Activated CD4-positive, alpha-beta T cell treated with anti-CD3 and anti-CD28 coated beads for 48 hours (primary cell): ENCODE measurements around the gene CPE.
A peak's percentile ranks its signal among the peaks of the same experiment; 100 is the strongest.
"Not testable (repeated sequence)": the region's sequence is repeated elsewhere in the genome, so short reads cannot be mapped to it uniquely, and the experiment has no call there.

ENCODE experiments used
- DNase-seq: peaks from one replicate; pipeline ENCODE4 v3.0.0-alpha.2; 2020

The CPE gene

DNA sequence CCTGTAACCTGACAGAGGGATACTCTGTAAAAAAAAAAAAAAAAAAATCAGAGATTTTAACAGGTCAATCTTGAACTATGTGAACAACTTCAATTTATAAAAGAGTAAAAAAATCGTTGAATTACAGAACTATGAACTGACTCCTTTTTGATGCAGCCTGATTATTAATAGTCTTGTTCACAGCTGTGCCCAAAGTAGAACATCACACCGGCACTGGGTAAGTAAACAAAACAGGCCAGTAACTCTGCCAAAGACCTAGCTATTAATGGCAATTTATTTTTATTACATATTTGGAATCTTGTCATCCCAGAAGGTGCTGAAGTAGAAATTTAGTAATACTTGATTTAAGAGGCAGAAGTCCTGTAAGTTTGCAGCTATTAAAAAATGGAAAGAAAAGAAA lies 31.4 kb downstream of the CPE start:
- no peak for DNase-seq

DNA sequence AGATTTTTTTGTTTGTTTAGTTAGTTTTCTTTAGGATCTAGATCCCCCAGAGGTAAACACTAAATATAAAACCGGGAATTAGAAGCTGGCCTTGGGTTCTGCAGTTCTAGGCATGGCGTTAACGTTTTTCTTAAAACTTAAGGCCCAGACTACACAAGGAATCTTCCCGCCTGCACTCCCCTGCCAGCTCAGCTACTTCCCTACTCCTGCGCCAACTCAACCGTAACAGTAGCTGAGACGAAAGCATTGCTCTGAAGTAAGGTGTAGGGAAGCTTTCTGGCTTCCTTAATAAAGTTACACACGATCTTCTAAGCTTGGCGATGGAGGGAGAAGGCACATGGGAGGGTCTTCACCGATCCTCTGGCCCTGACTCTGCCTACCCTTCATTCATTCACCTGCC lies 37.1 kb downstream of the CPE start:
- DNase-seq = no peak

DNA sequence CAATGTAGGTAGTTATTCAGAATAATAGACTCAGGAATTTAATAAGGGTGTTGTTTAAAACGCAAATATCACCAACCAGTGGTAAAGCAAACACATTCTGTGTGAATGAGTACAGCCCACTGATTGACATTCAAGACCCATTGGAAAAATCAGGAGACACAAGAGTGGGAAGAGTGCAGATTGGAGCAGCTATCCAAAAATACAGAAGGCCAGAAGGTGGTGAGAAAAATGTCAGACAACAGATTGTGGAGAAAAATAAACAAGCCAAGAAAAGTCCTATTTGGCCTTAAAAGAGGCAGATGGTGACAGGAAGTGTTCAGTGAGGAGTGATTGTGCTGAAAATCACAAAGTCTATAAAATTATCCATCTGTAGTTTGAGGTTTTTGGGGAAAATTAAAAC lies 39.3 kb downstream of the CPE start:
- DNase-seq = no peak

DNA sequence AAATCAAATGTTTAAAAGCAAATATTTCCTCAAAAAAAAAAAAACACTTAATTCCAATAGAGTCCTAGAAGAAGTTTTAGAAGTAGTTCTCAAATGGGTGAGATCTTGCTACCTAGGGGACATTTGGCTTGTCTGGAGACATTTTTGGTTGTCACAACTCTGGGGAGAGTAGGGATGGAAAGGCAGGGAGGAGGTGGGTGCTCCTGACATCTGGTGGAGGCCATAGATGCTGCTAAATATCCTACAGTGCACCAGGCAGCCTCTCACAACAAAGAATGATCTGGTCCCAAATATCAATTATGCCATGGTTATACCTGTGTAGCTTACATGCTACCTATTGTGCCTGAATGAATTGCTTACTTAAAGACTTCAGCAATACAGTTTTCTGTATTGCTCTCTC lies 46.8 kb downstream of the CPE start:
- DNase-seq = no peak

DNA sequence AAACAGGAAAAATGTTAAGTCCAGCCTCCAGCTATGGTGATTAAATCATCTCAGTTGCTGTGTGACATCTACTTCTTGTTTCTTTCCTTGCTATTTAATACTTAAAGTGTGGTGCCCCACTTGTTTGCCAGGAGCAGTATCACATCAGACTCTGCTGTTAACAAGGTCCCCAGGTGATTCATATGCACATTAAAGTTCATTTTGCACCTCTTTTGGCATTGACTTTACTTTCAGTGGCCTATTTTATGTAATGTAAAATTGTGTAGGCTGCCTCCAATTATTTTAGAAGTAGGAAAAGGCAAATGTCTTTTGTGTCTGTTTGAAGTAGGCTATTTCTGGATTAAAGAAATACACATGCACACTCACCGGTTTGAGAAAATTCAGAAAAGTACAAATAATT lies 47.5 kb downstream of the CPE start:
- no peak for DNase-seq

DNA sequence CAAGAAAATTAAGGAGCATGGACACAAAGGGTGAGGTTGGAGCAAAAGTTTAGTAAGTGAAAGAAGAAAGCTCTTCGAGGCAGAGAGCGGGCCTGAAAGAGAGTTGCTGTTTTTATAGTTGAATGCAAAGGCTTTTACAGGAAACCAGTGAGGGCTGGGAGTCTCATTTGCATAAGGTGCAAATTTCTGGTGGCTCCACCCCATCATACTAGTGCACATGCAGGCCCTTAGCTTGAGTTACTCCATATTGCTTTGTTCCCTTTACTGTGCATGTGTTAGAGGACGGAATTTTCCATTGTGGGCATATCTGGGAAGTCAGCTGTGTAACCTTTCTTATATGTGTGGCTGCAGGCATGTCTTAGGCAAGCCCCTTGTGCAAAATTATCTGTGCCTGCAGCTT lies 48.0 kb downstream of the CPE start:
- DNase-seq = no peak

DNA sequence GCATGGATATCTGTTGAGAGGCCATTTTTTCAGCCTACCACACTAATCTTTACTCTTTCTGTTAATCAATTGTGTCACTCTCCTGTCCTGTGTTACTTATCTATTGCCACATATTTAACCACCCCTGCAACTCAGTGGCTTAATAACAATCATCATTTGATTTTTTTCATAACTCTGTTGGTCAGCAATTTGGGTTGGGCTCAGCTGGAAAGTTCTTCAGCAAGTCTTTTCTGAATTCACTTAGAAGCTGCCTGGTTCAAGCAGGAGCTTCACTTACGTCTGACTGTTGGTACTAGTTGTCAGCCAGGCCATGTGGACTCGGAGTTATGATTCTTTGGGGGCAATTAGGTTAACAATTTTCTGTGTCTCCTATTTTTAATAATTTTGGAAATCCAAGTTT lies 50.1 kb downstream of the CPE start:
- DNase-seq = no peak

DNA sequence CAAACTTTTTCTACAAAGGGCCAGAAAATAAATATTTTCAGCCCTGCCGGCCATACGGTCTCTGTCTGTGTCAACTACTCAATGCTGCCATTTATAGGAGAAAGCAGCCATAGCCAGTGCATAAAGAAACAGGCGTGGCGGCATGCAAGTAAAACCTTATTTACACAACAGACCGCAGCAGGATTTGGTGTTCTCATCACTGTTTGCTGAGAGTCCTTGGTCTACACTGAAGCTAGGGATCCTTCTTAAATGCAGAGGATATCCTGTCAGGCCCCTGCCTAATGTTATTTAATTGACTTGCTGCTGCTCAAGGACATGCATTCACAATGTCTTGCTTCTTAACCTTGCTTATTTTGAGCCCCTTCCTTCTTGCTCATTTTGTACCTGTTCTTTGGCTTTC lies 54.7 kb downstream of the CPE start:
- DNase-seq = no peak

DNA sequence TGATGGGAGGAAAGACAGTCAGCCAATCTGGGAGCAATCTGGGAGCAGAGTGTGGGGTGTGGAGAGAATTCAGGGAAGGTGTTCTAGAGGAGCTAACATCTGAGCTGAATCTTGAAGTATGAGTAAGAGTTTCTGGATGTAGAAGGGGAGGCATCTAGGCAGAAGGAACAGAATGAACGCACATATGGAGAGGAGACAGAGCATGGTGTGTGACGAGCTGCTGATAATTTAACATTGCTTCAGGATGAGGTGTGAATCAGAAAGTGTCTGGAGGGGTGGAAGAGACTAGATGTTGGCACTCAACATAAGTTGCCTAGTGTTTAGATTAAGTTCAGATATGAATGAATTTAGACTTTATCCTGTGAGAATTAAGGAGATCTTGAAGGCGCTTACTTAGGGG lies 58.9 kb downstream of the CPE start:
- DNase-seq = no peak

DNA sequence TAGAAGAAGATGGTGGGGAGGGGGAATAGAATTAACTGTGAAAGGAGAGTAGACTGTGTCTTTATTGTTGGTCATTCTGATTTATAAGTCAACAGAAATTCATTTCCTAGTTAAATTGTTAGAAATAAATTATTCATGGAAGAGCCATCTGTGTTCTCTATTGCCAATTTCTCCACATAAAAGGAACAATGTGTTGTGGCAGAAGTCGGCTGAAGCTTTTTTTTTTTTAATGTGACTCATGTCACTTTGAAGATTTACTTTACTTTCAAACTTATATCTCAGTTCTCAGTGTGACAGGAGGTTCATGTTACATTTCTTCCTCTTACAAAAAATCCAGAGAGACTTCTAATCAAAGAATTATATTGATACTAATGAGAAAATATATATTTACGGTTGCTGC lies 60.5 kb downstream of the CPE start:
- no peak for DNase-seq

DNA sequence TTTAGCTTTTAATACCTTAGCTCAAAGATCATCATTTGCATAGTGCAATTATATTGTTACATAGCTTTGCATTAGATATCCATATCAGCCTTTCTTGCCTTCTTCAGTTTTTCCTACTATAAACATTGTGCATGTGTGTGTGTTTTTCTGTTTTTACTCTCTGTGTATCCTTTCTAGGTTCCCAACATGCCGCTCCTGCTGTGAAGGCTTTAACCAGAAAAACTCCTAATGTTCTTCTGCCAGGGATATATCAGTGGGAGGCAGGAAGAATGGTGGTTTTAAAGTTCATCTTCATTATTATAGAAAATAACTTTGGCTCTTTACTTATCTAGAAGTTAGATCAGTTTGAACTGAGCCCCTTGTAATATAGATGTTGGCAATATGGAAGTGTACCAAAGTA lies 61.2 kb downstream of the CPE start:
- no peak for DNase-seq

DNA sequence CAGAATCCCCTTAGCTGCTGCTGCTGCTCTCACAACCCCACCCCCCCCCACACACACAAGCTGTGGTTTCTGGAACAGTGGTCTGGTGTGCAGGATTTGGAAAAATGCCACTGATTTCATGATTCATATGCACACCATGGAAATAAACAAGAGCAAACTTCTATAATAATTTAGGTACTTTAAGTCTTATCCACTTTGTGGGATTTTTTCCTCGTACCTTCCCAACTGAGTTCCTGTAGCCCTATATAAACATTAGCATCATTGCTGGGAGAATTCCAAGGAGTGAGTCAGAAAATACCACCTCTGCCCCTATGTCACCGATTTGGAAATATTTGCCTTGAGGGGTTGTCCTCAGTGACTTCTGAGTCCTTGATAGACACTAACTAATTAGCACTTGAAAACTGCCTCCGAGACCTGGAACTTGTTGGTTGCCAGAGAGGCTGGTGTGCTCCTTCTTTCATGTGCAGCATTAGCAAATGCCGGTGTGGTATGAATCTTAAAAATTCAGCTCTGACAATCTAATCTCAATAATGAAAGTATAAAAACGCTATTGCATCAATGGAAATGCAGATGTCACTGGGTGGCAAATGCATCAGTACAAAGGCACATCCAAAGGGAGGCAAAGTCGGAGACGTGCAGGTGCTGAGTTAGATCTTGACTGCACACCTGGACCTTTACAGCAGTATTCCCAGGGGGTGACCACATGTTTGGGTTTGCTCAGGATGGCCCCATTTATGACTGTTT lies 61.8 kb downstream of the CPE start:
- no peak for DNase-seq

DNA sequence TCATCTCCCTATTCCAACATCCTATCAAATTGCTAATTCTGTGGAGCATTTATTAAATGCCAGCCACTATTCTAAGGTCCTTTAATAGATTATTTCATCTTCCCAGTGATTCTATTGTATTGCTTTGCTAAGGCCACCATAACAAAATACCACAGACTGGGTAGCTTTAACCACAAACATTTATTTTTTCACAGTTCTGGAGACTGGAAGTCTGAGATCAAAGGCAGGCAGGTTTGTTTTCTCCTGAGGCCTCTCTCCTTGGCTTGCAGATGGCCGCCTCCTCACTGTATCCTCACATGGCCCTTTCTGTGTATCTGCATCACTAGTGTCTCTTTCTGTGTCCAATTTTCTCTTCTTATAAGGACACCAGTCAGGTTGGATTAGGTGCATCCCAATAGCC lies 64.5 kb downstream of the CPE start:
- DNase-seq = no peak

DNA sequence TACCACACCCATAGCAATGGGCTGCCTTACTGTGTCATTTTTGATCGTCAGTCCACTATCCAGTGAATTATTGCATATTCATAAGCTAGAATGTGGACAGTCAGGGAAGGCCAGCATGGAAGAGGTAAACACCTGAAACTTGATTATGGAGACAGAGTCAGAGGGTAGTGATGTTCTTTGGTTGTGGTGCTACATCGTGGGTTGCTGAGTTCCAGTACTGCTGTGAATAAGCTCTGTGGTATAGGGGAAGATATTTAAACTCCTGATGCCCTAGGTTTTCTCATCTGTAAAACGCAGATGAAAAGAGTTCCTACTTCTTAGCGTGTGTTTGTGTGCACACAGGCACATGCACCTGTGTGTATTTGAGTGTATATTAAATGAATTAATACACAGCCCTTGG lies 69.9 kb downstream of the CPE start:
- DNase-seq = no peak

DNA sequence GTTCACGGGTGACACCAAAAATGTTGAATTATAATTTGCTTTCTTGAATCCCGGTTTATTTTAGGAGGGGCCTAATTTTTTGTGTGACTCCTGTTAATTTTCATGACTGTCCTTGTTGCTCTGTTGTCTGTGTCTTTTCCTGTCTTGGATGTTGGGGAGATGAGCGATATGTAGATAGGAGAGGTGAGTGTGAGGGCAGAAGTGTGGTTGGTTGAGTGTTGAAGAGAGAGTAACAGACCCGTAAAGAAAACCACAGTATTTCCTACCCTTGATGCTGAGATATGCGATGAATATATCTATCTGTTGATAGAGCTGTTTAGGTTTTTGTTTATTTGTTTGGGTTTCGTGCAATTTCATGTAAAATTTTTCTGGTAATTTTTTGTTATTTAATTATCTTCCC lies 70.5 kb downstream of the CPE start:
- no peak for DNase-seq

DNA sequence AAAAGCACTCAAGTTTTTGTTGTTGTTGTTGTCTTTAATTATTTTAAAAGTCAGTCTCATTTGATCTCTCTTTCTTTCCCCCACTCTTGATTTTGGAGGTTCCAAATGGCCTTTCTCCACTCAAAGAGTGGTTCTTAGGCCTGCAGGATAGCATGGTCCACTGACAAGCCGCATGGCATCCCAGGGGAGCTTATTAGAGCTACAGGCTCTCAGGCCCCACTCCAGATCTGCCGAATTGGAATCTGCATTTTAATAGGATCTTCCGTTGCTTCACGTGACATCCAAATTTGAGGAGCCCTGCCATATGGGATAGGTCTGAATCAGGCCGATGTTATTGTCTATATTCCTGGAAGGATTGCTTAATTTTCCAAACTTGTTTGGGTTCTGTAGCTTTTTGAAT lies 72.1 kb downstream of the CPE start:
- no peak for DNase-seq

DNA sequence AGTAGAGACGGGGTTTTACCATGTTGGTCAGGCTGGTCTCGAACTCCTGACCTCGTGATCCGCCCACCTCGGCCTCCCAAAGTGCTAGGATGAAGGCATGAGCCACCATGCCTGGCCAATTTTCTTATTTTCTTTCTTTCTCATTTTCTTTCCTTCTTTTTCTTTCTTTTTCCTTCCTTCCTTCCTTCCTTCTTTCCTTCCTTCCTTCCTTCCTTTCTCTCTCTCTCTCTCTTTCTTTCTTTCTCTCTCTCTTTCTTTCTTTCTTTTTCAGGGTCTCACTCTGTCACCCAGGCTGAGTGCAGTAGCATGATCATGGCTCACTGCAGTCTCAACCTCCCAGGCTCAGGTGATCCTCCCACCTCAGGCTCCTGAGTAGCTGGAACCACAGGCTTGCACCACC lies 74.3 kb downstream of the CPE start:
- DNase-seq = not testable (repeated sequence)

DNA sequence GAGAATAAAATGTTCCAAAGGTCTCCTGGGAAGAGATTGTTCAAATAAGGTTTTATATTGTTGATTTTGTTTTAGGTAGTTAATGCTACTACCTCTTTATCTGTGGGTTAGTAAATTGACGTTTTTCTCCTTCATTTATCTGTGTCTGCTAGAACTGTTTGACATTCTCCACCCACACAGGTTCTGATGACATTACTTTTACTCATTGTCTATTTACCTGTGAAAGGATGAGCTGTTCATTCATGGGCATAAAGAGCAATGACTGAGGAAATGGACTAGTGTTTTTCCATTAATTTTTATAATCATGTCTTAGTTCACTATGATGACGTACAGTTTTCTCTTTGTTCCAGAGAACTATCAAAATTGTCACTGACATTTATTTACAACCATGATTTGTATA lies 75.6 kb downstream of the CPE start:
- no peak for DNase-seq

DNA sequence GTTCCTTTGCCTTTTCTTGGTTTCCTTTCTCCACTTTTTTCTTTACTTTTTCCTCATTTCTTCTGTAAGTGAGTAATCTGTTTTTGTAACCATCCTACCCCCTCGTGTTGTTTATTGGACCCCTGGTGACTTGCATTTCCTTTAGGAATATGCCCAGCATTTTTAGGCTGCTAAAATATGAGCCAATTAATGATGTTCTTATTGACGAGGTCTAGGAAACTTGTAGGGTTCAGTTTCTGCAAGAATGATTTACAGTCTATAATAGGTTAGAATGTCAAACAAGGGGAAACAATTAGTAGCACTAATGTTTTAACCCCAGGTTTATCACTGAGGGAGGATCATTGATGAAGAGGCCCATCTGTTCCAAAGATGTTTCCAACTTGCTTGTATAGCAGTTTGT lies 79.0 kb downstream of the CPE start:
- DNase-seq = no peak

DNA sequence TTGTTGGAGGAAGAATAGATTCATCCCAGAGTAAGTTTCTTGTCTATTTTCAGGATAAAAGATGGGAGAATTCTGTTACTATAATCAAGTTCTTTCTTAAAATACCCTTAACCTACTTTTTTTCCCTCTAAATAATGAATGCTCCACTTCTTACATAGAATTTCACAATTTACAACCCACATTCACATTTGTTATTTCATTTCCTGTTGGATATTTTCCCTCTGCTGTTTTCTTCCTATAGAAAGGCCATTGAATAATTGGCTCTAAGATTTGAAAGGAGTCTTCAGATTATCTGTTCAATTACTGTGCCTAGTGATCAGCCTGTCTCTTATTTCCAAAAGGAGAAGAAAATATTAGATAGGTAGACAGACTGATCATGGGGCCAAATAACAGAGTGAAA lies 79.7 kb downstream of the CPE start:
- DNase-seq = no peak

DNA sequence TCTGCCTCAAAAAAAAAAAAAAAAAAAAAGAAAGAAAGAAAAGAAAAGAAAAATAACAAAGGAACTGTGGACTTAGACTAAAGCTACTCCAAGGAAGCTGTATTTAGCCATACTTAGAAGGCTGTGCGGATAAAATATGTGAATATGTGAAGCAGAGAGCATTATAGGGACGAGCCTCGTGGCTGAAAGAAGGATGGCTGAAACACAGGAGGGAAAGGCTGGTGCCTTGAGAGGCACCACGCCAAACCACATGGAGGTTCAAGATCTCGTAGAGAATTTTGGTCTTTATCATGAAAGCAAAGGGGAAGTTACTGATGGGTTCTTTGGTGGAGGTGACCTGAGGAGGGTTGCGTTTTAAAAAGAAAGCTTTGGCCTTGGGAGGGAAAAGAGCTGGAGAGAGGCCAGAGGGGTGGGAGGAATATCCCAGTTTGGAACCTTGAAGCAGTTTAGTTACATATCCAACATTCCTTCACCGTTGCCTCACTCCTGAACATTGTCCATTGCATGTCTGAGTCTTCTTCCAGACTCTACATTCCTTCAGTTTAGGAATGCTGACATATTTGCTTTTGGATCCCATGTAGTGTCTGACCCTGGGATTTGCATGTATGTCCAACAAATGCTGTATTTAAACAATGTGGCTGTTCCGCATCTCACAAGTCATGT lies 82.5 kb downstream of the CPE start:
- DNase-seq = no peak

DNA sequence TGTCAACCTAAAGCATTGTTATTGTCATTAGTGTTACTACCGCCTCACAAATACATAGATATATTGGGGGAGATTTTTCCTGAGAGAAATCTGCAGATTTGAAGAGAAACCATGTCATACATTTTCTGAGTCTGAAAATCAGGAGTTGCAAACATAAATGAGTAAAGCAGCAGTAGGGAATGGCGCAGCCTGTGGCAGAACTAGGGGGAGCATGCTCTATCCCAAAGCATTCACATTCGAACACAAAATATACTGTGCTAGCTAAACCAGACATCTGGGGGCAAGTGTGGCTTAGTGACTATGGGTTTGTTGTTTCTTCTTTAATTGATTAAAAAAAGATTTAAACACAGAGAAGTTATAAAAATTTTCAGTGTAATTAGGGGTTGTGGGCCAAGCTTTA lies 83.2 kb downstream of the CPE start:
- DNase-seq = no peak

DNA sequence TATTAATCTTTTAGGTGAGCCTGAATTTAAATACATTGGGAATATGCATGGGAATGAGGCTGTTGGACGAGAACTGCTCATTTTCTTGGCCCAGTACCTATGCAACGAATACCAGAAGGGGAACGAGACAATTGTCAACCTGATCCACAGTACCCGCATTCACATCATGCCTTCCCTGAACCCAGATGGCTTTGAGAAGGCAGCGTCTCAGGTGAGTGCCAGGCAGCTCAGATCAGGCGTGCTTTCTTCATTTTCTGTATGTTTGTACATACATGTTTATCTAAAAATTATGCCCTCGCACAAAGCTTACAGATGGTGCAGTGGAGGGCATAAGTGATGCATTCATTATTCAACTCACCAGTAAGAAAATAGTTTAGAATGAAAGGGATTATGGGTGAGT lies 85.6 kb downstream of the CPE start:
- DNase-seq = no peak

DNA sequence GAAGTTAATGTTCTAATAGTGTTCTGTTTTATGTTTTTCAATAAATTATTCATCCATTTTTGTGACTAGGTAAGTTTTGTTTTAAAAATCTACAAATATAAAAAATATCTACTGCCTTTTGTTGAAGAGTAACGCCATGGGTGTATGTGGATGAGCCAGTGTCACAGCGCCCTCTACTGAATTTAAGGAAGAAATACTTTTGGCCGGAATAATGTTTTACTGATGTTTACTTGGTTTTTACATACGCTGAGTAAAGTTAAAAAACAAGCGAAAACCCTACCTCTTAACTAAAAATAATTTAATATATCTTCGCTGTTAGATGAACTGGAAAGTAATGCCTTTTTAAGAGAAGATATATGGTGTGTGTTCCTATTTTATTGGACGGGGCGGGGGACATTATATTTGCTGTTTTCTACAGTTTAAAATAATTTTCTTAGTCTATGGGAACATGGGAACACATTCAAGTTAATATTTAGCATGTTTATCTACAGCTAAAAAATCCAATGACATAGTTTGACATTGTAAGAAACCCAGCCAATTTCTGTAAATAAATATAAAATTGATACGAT lies 86.1 kb downstream of the CPE start:
- peak; percentile 10 for DNase-seq

DNA sequence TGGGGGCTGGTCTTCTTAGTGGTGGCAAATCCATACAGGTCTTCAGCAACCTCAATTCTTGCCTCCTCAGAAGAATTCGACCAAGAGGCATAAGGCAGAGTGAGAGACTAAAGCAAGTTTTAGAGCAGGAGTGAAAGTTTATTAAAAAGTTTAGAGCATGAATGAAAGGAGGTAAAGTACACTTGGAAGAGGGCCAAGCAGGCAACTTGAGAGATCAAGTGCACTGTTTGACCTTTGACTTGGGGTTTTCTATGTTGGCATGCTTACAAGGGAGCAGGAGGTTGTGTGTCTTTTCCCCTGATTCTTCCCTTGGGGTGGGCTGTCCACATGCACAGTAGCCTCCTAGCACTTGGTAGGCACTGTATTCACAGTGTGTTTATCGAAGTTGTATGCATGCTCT lies 91.2 kb downstream of the CPE start:
- no peak for DNase-seq
